COLO829 (cell line): ENCODE results near the gene PROC.
A peak's percentile ranks its signal among the peaks of the same experiment; 100 is the strongest.

Experiments
- DNase-seq: peaks from one replicate; pipeline ENCODE4 v3.0.0; 2012; ENCODE audit warnings: low spot score

Gene PROC

DNA sequence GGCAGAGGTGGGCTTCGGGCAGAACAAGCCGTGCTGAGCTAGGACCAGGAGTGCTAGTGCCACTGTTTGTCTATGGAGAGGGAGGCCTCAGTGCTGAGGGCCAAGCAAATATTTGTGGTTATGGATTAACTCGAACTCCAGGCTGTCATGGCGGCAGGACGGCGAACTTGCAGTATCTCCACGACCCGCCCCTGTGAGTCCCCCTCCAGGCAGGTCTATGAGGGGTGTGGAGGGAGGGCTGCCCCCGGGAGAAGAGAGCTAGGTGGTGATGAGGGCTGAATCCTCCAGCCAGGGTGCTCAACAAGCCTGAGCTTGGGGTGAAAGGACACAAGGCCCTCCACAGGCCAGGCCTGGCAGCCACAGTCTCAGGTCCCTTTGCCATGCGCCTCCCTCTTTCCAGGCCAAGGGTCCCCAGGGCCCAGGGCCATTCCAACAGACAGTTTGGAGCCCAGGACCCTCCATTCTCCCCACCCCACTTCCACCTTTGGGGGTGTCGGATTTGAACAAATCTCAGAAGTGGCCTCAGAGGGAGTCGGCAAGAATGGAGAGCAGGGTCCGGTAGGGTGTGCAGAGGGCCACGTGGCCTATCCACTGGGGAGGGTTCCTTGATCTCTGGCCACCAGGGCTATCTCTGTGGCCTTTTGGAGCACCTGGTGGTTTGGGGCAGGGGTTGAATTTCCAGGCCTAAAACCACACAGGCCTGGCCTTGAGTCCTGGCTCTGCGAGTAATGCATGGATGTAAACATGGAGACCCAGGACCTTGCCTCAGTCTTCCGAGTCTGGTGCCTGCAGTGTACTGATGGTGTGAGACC is at the start of gene PROC:
Gene PROC, plus strand, starts transcription at position 128 of the 812 bp plus-strand sequence. CDS start 1,516 bp downstream, outside the sequence.
- no peak for DNase-seq

DNA sequence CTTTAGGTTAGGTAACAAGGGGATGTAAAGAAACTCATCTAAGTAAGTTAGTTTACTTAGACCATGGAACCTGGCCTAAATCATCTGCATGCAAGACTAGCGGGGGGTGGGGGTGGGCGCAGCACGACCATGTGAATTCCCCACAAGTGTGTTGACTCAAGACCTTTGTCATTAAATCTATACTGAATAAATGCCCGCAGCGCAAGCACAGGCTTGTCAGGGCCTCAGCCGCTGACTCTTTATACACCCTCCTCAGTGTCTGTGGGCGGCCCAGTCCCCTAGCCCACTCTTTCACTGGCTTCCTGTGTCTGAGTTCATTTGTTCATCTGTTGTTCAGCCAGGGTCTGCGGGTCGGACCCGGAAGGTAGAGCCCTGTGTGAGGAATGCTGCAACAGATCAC is 48.2 kb upstream of the PROC start:
- DNase-seq: no peak

DNA sequence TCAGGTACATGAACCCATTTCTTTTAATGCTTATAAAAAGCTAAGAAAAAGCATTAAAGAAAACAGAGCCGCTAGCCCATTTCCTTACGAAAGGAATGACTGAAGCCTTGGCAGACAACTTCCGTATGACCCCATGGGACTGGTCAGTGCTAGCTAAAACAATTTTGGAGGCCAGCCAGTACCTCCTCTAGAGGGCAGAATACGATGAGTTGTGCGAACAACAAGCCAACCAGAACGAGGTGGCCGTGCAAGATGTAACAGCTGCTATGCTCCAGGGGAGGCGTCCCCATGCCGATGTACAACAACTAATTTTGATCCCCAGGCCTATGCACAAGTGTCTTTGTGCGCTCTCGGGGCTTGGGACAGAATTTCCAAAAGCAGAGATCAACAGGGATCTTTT is 47.2 kb upstream of the PROC start:
- DNase-seq: no peak

DNA sequence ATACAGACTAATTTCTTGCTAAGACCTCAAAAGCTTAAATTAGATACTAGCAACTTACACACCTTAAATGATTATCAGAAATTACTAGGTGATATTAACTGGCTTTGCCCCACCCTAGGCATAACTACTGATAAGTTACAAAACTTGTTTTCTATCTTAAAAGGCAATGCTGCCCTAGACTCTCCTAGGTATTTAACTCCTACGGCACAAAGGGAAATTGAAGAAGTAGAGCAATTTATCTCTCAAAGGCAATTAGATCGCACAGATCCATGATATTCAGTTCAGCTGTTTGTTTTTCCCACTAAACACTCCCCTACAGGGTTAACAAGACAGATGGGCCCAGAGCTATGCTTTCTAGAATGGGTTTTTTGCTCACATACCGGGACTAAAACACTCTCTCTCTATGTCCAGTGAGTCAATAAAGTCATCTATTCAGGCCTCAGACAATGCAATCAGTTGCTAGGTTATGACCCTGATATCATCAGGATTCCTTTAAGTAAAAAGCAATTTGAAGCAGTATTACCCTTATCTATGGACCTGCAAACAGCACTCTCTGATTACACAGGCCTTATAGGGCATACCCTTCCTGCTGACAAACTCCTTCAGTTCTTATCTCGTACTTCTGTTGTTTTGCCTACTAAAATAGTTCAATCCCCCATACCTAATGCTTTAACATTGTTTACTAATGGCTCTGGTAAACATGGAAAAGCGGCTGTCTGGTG is 44.7 kb upstream of the PROC start:
- no peak for DNase-seq

DNA sequence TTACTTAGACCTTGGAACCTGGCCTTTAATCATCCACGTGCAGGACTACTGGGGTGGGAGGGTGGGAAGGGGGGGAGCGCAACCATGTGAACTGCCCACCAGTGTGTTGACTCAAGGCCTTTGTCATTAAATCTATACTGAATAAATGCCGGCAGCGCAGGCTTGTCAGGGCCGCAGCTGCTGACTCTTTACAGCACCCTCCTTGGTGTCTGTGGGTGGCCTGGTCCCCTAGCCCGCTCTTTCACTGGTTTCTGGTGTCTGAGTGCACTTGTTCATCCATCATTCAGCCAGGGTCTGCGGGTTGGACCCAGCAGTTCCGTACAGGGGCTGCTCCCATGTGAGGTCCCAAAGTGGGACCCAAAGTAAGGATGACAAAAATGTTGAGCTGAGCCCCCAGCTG is 42.0 kb upstream of the PROC start:
- no peak for DNase-seq

DNA sequence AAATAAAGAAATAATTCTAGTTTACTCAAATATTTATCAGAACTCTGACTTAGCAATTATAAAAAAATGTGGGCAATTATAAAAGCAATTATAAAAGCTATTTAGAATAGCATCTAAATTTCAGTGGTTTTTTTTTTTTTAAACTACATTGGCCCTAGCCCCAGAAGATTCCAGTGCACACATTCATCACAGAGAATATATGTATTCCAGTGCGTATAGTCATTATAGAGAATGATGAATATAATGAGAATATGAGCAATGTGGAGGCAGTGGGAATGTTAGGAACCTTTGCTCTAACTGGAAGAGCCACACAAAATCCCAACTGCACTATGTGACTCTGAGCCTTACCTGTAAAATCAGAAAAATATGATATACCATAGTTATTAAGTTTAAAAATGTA is 41.0 kb upstream of the PROC start:
- no peak for DNase-seq

DNA sequence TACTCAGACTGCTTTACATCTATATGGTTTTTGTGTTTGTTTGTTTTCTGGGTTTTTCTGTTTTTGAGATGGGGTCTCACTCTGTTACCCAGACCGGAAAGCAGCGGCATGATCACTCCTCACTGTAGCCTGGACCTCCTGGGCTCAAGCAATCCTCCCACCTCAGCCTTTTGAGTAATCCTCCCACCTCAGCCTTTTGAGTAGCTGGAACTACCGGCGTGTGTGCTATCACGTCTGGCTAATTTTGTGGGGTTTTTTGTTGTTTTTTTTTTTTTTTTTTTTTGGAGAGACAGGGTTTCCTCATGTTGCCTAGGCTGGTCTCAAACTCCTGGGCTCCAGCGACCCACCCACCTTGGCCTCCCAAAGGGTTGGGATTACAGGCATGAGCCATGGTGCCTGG is 39.5 kb upstream of the PROC start:
- DNase-seq: no peak

DNA sequence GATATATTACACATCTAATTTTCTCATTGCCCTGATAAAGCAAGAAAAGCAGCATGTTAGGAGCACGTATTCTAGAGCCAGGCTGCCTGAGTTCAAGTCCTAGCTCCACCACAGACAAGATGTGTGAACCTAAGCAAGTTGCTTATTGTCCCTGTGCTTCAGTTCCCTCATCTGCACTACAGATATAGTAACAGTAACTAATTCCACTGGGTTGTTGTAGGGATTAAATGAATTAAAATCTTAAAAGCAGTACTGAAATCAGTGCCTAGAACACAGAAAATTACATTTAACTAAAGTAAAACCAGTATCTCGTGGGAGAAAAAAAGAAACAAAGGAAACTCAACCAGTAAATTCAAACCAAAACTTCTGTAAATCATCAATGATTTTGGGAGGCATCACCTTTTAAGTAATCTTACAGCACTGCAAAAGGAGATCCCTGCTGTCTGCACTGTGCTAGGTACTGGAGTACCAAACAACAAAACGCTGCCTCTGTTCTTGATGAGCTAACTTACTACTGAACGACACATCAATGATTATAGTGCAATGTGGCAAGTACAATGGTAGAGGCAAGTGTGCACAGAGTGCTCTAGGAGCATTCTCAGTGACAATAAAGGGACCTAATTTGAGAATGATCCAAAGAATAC is 38.4 kb upstream of the PROC start:
- no peak for DNase-seq

DNA sequence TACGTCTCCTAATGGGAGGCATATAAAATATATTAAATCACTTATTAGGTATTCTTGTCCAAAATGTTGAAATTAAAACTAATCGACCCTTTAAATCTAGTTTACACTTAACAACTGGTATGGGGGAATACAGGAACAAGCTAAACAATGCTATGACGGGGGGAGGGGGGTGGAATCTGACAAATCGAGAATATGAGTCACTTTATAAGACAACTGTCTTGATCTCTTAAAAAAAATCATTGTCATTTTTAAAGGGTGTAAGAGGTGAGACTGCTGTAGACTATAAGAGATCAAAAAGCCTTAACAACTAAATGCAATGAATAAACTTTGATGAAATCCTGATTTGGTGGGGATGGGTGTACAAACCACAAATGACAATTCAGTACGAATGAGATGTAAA is 36.5 kb upstream of the PROC start:
- no peak for DNase-seq

DNA sequence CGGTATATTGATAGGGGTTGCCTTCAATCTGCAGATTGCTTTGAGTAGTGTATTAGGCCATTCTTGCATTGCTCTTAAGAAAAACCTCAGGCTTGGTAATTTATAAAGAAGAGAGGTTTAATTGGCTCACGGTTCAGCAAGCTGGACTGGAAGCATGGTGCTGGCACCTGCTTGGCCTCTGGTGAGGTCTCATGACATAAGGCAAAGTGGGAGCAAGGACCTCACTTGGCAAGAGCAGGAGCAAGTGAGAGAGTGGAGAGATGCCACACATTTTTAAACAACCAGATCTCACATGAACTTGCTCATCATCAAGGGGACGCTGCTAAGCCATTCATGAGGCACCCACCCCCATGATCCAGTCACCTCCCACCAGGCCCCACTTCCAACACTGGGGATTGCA is 35.4 kb upstream of the PROC start:
- no peak for DNase-seq

DNA sequence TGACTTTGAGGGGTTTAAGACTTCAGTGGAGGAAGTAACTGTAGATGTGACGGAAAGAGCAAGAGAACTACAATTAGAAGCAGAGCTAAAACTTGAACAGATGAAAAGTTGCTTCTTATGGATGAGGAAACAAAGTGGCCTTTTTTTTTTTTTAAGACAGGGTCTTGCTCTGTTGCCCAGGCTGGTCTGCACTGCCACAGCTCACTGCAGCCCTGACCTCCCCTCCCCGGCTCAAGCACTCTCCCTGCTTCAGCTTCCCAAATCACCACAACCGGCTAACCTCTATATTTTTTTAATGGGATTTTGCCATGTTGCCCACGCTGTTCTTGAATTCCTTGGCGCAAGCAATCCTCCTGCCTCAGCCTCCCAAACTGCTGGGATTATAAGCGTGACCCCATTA is 33.7 kb upstream of the PROC start:
- DNase-seq: no peak

DNA sequence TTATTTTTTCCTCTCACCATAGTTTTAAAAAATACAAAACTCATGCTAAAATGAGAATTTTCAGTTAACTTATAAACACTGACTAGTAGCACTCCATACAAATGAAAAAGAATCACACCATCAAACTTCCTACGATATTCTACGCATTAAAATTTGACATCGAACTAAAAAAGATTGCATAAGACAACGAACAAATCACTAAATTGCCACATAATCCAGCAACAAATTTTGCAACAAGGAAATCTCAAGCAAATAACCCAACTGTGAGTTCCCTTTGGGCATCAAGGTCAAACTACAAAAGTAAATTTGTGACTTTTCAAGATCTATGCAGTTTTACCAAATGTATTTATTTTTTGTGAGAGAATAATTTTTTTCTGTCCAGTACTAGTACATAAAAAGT is 32.0 kb upstream of the PROC start:
- no peak for DNase-seq

DNA sequence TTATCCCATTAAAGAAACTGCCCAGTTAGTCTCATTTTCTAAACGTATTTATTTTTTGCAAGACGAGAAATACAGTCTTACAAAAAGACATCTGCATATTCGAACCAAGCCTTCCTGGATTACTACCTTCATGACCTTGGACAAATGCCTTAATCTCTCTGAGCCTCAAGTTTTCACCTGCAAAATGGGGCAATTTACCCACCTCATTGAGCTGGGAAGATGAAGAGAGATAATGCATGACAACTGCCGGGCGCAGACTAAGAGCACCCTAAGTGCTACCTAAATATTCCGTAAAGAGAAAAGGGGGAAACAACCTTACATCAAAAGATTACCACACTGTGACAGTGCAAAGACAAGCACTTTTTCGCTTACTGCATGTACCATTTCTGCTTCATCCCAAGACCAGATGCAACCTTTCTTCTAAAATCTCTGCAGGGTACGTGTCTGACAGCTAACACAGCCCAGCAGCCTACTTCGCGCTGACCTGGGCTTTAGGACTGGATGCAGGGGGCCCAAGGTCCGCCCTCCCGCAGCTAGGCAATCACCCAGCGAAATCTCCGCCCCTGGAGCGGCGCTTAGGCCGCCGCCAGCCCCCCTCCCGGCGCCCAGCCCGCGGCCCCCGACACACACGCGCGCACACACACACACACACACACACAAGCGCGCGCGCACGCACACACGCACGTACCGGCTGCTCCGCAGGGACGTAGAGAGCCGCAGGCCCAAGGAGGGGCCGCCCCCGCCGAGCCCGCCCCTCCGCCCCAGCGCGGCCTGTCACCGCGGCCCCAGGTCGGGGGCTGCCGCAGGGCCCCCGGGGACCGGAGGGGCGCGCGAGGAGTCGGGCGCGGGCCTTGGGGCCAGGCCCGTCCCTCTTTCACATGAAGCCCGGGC is 31.2 kb upstream of the PROC start:
- peak; percentile 48 for DNase-seq

DNA sequence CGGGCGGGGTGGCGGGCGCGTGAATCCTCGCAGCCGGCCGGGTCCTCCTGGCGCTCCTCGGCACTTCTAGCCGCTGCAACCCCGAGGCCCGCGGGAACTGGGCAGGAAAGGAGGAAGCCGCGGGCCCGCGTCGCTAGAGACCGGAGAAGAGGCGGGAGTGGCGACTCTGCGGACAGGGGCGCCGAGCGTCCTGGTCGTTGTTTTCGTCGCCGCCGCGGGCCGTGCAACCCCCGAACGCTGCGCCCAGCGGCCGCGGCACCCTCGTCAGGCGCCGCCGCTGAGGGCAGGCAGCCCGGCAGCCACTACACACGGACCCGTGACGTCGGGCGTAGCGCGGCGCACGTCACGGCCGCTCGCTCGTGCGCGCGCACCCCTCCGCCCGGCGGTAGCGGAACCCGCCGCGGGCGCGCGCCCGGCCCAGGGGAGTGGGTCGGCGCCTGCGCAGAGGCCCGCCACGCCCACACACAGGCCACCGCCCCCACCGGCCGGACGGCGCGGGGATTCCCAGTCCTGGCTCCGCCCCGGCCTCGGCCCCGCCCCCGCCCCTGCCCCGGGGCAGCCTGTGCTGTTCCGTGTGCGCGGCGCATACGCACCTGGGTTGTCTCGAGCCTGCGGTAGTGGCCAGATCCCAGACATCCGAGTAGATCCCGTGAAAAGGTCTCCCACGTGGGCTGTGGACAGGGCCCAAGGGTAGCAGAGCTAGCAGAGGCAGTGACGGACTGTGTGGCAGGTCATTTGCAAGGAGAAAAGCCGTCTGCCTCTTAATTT is 30.4 kb upstream of the PROC start, which contains the start of gene MAP3K2:
Gene MAP3K2, minus strand, starts transcription at position 321 of the 768 bp plus-strand sequence. CDS start 44,846 bp downstream, outside the sequence.
- peak; percentile 90 for DNase-seq

DNA sequence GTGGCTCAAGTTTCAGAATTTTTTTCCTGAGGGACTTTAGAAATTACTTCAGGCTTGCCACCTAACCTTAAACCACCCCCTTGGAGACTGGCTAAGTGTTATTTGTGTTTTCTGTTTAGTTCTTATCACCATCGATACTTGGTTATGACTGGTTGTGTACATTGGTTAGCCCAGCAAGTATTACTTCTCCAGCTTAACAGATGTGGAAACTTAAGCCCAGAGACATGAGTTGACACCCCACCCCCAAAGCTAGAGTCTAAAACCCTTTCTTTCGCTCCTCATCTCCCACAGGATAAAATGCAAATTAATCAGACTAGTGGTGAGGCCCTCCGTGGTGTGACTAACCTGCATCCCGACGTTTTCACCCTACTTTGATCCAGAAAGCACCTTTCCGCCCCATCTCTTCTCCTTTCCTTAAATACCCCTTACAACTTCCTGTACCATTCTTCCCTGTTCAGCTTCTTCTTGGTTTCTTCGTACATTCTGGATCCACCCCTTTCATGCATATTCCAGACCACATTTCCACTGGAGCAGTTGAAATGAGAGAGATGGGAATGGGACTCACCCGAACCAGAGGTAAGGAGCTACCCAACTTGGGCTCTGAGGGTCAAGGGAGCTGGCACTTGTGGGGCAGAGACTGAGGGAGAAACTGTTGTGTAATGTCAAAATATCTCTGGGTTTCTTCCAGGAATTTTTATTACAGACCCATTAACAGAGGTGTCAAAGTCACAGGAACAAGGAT is 29.6 kb upstream of the PROC start:
- DNase-seq: no peak

DNA sequence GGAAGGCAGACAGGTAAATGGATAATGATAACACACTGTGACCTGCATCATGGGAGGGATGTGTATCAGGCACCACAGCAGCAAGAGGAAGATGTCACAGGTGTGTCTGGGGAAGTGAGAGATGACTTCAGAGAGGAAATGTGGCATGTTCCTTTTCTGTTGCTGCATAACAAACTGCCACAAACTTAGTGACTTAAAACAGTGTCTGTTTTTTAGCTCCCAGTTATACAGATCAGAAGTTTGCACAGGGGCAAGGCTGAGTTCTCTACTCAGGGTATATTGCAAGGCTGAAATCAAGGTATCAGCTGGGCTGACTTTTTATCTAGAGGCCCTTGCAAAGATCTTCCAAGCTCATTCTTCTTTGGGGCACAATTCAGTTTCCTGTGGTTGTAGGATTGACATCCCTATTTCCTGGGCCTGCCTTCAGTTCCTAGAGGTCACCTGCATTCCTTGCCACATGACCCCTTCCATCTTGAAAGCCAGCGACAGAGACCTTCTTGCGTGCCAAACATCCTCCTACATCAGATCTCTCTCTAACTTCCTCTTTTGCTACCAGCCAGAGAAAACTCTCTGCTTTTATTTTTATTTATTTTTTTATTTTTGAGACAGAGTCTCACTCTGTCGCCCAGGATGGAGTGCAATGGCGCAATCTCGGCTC is 28.3 kb upstream of the PROC start:
- no peak for DNase-seq

DNA sequence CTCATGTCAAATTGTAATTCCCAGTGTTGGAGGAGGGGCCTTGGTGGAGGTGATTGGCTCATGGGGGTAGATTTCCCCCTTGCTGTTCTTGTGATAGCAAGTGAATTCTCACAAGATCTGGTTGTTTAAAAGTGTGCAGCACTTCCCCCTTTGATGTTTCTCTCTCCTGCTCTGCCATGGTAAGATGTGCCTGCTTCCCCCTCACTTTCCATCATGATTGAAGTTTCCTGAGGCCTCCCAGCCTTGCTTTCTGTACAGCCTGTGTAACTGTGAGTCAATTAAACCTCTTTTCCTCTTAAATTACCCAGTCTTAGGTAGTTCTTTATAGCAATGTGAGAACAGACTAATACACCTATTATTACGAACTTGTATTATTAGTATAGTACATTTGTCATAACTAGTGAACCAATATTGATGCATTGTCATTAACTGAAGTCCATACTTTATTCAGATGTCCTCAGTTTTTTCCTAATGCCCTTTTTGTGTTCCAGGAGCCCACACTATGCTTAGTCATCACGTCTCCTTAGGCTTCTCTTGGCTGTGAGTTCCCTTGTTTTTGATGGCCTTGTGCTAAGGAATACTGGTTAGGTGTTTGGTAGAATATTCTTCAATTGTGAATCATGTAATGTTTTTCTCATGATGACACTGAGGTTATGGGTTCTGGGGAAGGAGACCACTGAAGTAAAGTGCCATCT is 25.9 kb upstream of the PROC start:
- DNase-seq: no peak

DNA sequence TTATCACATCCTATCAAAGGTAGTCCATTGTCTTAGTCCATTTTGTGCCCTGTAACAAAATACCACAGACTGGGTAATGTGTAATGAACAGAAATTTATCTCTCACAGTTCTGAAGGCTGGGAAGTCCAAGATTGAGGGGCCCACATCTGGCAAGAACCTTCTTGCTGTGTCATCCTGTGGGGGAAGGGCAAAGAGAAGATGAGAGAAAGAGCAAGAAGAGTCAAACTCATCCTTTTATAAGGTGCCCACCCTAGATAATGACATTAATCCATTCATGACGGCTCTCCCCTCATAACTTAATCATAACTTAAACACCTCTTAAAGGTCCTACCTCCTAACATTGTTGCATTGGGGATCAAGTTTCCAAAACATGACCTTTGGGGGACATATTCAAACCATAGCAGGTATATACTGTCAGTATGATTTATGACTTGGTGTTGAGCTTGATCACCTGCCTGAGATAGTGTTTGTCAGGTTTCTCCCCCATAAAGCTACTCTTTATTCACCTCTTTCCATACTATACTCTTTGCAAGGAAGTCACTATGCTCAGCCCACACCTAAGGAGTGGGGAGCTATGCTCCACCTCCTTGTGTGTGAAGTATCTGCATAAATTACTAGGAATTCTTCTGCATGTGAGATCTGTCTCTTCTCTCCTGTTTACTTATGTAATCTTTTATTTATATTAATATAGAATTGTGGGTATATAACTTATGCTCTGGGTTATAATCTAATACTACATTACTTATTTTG is 25.2 kb upstream of the PROC start:
- no peak for DNase-seq

DNA sequence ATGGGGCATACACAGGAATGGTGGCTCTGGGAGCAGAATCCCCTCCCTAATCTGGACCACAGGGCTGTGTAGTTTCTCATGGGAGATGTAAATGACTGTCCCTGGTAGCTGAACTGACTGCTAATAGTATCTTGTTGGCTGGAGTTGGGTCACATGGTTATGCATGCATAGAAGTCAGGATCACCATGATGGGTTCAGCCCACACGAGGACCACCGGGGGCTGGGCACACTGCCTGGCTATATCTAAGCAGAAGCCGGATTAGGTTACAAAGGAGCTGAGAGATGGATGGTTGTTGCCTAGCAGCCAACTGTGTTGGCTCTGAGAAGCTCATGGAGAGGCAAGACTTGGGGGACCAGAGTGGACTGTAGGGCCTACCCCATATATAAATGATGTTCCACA is 23.7 kb upstream of the PROC start:
- DNase-seq: no peak
